NCI-H1105 treated with DMSO at 0.1 percent for 48 hours (cell line): Measurements from ENCODE around the gene GRHL3.

Experiments used
- DNase-seq: peaks from one replicate; lab custom pipeline; 2025; lab: John Stamatoyannopoulos, UW

Gene GRHL3

GRCh38 chr1:24344090-24344742, 25.1 kb downstream of the GRHL3 start:
- DNase-seq = no peak

GRCh38 chr1:24345334-24345733, 26.2 kb downstream of the GRHL3 start:
- DNase-seq = no peak

GRCh38 chr1:24347159-24347934, 28.2 kb downstream of the GRHL3 start:
- DNase-seq = no peak

- no peak for DNase-seq
Measured at GRCh38 chr1:24348196-24348595, 29.0 kb downstream of the GRHL3 start.

- no peak for DNase-seq
Measured at GRCh38 chr1:24349891-24350290, 30.7 kb downstream of the GRHL3 start.

GRCh38 chr1:24351247-24351646, 32.1 kb downstream of the GRHL3 start:
- no peak for DNase-seq

- peak; percentile 26 for DNase-seq
Measured at GRCh38 chr1:24351918-24352627, 32.9 kb downstream of the GRHL3 start.

- DNase-seq = no peak
Measured at GRCh38 chr1:24353292-24353891, 34.2 kb downstream of the GRHL3 start.

GRCh38 chr1:24355466-24355865, 36.3 kb downstream of the GRHL3 start:
- no peak for DNase-seq

GRCh38 chr1:24357038-24357437, 37.9 kb downstream of the GRHL3 start:
- no peak for DNase-seq

- DNase-seq = no peak
Measured at GRCh38 chr1:24360681-24361080, 41.5 kb downstream of the GRHL3 start.

- DNase-seq = no peak
Measured at GRCh38 chr1:24361811-24362210, 42.7 kb downstream of the GRHL3 start.

GRCh38 chr1:24362396-24362795, 43.2 kb downstream of the GRHL3 start:
- DNase-seq = no peak

- no peak for DNase-seq
Measured at GRCh38 chr1:24362982-24363614, 43.9 kb downstream of the GRHL3 start.

GRCh38 chr1:24363994-24364393, 44.8 kb downstream of the GRHL3 start:
- DNase-seq = no peak

GRCh38 chr1:24364605-24364974, 45.4 kb downstream of the GRHL3 start:
- DNase-seq = no peak

- DNase-seq = no peak
Measured at GRCh38 chr1:24364975-24365678, 46.0 kb downstream of the GRHL3 start.

GRCh38 chr1:24366707-24367106, 47.5 kb downstream of the GRHL3 start:
- DNase-seq = no peak

GRCh38 chr1:24369199-24369598, 50.0 kb downstream of the GRHL3 start:
- DNase-seq = no peak

GRCh38 chr1:24369801-24370200, 50.6 kb downstream of the GRHL3 start:
- no peak for DNase-seq

GRCh38 chr1:24373044-24373443, 53.9 kb downstream of the GRHL3 start:
- no peak for DNase-seq

GRCh38 chr1:24373710-24374109, 54.6 kb downstream of the GRHL3 start:
- DNase-seq = no peak
